ENCODE measurements around the gene HIVEP1. TPM values are rescaled to one million over a fixed set of nuclear protein-coding genes. Genes with fewer than 3 reads are reported as not detected.
A peak's percentile ranks its signal among the peaks of the same experiment; 100 is the strongest.

HIVEP1 gene
- total RNA-seq, 2 donors from 2014 or later = 33.6 to 35.1 TPM

DNA sequence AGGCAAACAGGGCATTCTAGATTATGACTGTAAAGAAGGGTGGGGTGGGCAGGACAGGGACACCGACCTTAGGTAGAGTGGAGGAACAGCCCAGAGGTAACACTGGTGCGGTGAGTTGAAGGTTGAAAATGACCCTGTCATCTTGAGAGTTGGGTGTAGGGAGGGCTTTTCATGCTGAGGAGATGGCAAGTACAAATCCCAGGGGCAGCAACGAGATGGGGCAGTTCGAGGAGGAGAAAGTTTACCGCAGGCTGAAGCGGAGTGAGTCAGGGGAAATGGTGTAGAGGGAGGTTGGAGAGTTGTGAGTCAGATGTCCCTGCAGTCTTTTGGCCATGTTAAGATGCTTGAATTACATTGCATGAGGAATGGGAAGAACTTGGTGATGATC, 101.1 kb downstream of the HIVEP1 start:
- peaks cover 32% of the 10 kb centered on the region for H3K36me3 Mint-ChIP-seq (ENCODE audit: low read depth)
- H3K27ac Mint-ChIP-seq = peak overlapping the region; percentile 16
- Histone ChIP-seq H3K36me3 (ENCODE audit: control insufficient read depth, insufficient read depth, low read length) (peaks cover 27% of the 10 kb centered on the region), H3K4me3 (ENCODE audit: low read length) (no peak overlapping the region), H3K9ac (ENCODE audit: extremely low read depth, low read length, poor library complexity, severe bottlenecking) (no peak overlapping the region), H3K27ac (ENCODE audit: low read depth, low read length) (no peak overlapping the region), H3K9me3 (ENCODE audit: control insufficient read depth, low read length) (peaks cover 11% of the 10 kb centered on the region), H3K27me3 (ENCODE audit: control insufficient read depth, insufficient read depth, low read length, poor library complexity, severe bottlenecking) (no peaks in the 10 kb centered on the region), H3K4me1 (ENCODE audit: control insufficient read depth, insufficient read depth, low read length) (no peaks in the 10 kb centered on the region)
- peaks cover 2% of the 10 kb centered on the region for H3K4me1 Mint-ChIP-seq
- H3K9me3 Mint-ChIP-seq = peaks cover 9% of the 10 kb centered on the region
- TF ChIP-seq, protein P1, sequence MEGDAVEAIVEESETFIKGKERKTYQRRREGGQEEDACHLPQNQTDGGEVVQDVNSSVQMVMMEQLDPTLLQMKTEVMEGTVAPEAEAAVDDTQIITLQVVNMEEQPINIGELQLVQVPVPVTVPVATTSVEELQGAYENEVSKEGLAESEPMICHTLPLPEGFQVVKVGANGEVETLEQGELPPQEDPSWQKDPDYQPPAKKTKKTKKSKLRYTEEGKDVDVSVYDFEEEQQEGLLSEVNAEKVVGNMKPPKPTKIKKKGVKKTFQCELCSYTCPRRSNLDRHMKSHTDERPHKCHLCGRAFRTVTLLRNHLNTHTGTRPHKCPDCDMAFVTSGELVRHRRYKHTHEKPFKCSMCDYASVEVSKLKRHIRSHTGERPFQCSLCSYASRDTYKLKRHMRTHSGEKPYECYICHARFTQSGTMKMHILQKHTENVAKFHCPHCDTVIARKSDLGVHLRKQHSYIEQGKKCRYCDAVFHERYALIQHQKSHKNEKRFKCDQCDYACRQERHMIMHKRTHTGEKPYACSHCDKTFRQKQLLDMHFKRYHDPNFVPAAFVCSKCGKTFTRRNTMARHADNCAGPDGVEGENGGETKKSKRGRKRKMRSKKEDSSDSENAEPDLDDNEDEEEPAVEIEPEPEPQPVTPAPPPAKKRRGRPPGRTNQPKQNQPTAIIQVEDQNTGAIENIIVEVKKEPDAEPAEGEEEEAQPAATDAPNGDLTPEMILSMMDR (conservative IDR thresholded peaks at IDR 0.05) = no peak
- WGBS, 2 experiments (ENCODE audit: insufficient coverage in 1 of 2, insufficient read length in 1 of 2) = 89 to 92% methylated on average over 4 to 6 of the region's 6 CpGs
- no peak for DNase-seq
- H3K27me3 Mint-ChIP-seq (ENCODE audit: insufficient read depth) = no peaks in the 10 kb centered on the region
- no peak overlapping the region for H3K4me3 Mint-ChIP-seq

DNA sequence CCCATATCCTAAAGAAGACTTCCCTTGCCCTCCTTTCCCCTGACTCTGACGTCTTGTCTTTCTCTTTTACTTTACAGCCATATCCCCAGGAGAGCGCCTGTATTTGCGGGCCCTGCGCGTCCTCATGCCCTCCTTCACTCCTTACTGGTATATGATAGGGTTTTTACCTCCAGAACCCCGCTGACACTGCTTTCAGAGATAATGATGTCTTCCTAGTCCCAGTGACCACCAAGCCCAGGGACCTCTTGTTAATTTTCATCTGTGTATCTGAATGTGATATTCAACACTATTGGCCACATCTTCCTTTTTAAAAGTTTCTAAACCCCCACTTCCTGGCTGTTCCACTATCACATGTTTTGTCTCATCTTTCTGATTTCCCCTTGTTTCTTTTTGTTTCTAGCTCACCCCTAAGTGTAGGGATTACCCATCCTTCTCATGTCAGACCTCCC, 102.0 kb downstream of the HIVEP1 start:
- H3K9me3 ChIP-seq (ENCODE audit: control insufficient read depth, low read length) = peaks cover 11% of the 10 kb centered on the region
- Mint-ChIP-seq H3K4me3 (no peak overlapping the region), H3K9me3 (peaks cover 8% of the 10 kb centered on the region), H3K27ac (no peak overlapping the region), H3K27me3 (ENCODE audit: insufficient read depth) (no peaks in the 10 kb centered on the region), H3K4me1 (peaks cover 8% of the 10 kb centered on the region), H3K36me3 (ENCODE audit: low read depth) (peaks cover 31% of the 10 kb centered on the region)
- H3K27ac ChIP-seq (ENCODE audit: low read depth, low read length) = no peak overlapping the region
- H3K4me3 ChIP-seq (ENCODE audit: low read length) = no peak overlapping the region
- H3K27me3 ChIP-seq (ENCODE audit: control insufficient read depth, insufficient read depth, low read length, poor library complexity, severe bottlenecking) = no peaks in the 10 kb centered on the region
- peaks cover 26% of the 10 kb centered on the region for H3K36me3 ChIP-seq (ENCODE audit: control insufficient read depth, insufficient read depth, low read length)
- TF ChIP-seq, protein P1 (conservative IDR thresholded peaks at IDR 0.05) = no peak
- H3K4me1 ChIP-seq (ENCODE audit: control insufficient read depth, insufficient read depth, low read length) = peaks cover 5% of the 10 kb centered on the region
- no peak for DNase-seq
- WGBS, 2 experiments (ENCODE audit: insufficient coverage in 1 of 2, insufficient read length in 1 of 2) = 94 to 100% methylated on average over 1 to 6 of the region's 6 CpGs
- no peak overlapping the region for H3K9ac ChIP-seq (ENCODE audit: extremely low read depth, low read length, poor library complexity, severe bottlenecking)

DNA sequence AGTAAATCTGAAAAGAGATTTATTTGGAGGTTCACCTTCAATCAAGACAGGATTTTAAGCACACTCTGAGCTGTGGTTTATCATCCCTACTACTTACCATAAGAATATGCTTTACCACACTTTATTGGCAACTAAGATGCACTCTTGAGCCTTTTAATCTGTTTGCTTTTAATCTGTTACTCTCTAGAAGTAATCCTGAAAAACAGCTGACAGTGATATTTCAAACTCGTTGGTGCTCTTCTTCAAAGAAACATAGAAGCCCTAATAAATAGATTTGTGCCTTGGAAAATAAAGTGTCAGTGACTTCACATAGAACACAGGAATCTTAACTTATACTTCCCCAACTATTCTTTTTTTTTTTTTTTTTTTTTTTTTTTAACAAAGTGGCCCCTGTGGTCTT, 102.9 kb downstream of the HIVEP1 start:
- Histone ChIP-seq H3K9ac (ENCODE audit: extremely low read depth, low read length, poor library complexity, severe bottlenecking) (no peak overlapping the region), H3K9me3 (ENCODE audit: control insufficient read depth, low read length) (peaks cover 11% of the 10 kb centered on the region), H3K4me3 (ENCODE audit: low read length) (no peak overlapping the region), H3K27ac (ENCODE audit: low read depth, low read length) (no peak overlapping the region), H3K36me3 (ENCODE audit: control insufficient read depth, insufficient read depth, low read length) (peaks cover 18% of the 10 kb centered on the region), H3K27me3 (ENCODE audit: control insufficient read depth, insufficient read depth, low read length, poor library complexity, severe bottlenecking) (no peaks in the 10 kb centered on the region), H3K4me1 (ENCODE audit: control insufficient read depth, insufficient read depth, low read length) (peaks cover 5% of the 10 kb centered on the region)
- H3K4me3 Mint-ChIP-seq = no peak overlapping the region
- H3K27ac Mint-ChIP-seq = no peak overlapping the region
- TF ChIP-seq, protein P1 (conservative IDR thresholded peaks at IDR 0.05) = no peak
- H3K36me3 Mint-ChIP-seq (ENCODE audit: low read depth) = peaks cover 25% of the 10 kb centered on the region
- 92% methylated on average over 1 of the region's 1 CpG; no CpG with 5 or more reads in 1 of the 2 experiments for WGBS, 2 experiments (ENCODE audit: insufficient coverage in 1 of 2, insufficient read length in 1 of 2)
- no peaks in the 10 kb centered on the region for H3K27me3 Mint-ChIP-seq (ENCODE audit: insufficient read depth)
- peaks cover 16% of the 10 kb centered on the region for H3K4me1 Mint-ChIP-seq
- no peak for DNase-seq
- H3K9me3 Mint-ChIP-seq = peaks cover 5% of the 10 kb centered on the region

Data from endodermal cell (in vitro differentiated cells).